PC-3 (cell line): ENCODE results near the gene CHAC1. TPM values are rescaled to one million over a fixed set of nuclear protein-coding genes. Genes with fewer than 3 reads are reported as not detected.

Experiments used
- ATAC-seq: fragments of 200-7000 bp; cut with Tn5 transposase; 2 replicates; pipeline ENCODE4 v1.9.1; 2020; ENCODE audit warnings: mild to moderate bottlenecking, moderate library complexity
- BruUV-seq: library from RNA; stranded (reverse); fragments of 400-500 nt; replicated peaks from 2 replicates; lab custom pipeline; 2021; lab: Mats Ljungman, UMichigan
- CTCF ChIA-PET: fragments of 300-600 bp; sonication (Branson Sonifier 250); formaldehyde crosslinking; loops from one replicate; lab custom pipeline; 2022; ENCODE audit warnings: antibody characterized with exemption; lab: Charles Lee
- POLR2A ChIA-PET: fragments of 300-600 bp; sonication (Branson Sonifier 250); formaldehyde crosslinking; loops from one replicate; lab custom pipeline; 2022; ENCODE audit warnings: antibody characterized with exemption; ENCODE audit not compliant: unreplicated experiment; lab: Charles Lee
- DNase-seq: peaks from one replicate; pipeline ENCODE4 v3.0.0-alpha.2; 2015
- H2AFZ ChIP-seq: fragments of 300-600 bp; sonication (generic); 2 replicates; pipeline ENCODE4 v1.6.0; 2016; ENCODE audit warnings: antibody characterized with exemption, low read length
- H3F3A ChIP-seq: fragments of 300-600 bp; sonication (generic); one replicate; pipeline ENCODE4 v1.6.0; 2017; ENCODE audit warnings: antibody characterized with exemption, low read length, control low read depth, mild to moderate bottlenecking; ENCODE audit not compliant: unreplicated experiment
- H3K27ac ChIP-seq: fragments of 300-600 bp; sonication (generic); 2 replicates; pipeline ENCODE4 v1.5.1; 2016; ENCODE audit warnings: mild to moderate bottlenecking, low read length
- H3K27me3 ChIP-seq: fragments of 300-600 bp; sonication (generic); 2 replicates; pipeline ENCODE4 v1.6.1; 2016; ENCODE audit warnings: low read length, mixed read lengths
- H3K36me3 ChIP-seq: fragments of 300-600 bp; sonication (generic); 2 replicates; pipeline ENCODE4 v1.6.1; 2016; ENCODE audit warnings: low read depth, mixed run types, low read length, mixed read lengths
- H3K4me1 ChIP-seq: fragments of 300-600 bp; sonication (generic); 2 replicates; pipeline ENCODE4 v1.5.1; 2016; ENCODE audit warnings: low read length; ENCODE audit not compliant: insufficient read depth
- H3K4me2 ChIP-seq: fragments of 300-600 bp; sonication (generic); 2 replicates; pipeline ENCODE4 v1.6.0; 2016; ENCODE audit warnings: low read length
- H3K4me3 ChIP-seq: fragments of 300-600 bp; sonication (generic); 2 replicates; pipeline ENCODE4 v1.5.1; 2016; ENCODE audit warnings: mild to moderate bottlenecking, low read length, mixed read lengths
- H3K79me2 ChIP-seq: fragments of 300-600 bp; sonication (generic); 2 replicates; pipeline ENCODE4 v1.6.1; 2017; ENCODE audit warnings: low read length, mixed read lengths
- H3K9ac ChIP-seq: fragments of 300-600 bp; sonication (generic); 2 replicates; pipeline ENCODE4 v1.6.0; 2016; ENCODE audit warnings: mild to moderate bottlenecking, low read length
- H3K9me2 ChIP-seq: fragments of 300-600 bp; sonication (generic); replicated peaks from 2 replicates; pipeline ENCODE4 v1.6.1; 2016; ENCODE audit warnings: mixed run types, low read length, mixed read lengths
- H3K9me3 ChIP-seq: fragments of 300-600 bp; sonication (generic); 2 replicates; pipeline ENCODE4 v1.6.1; 2016; ENCODE audit warnings: low read length, mixed read lengths
- H4K20me1 ChIP-seq: fragments of 300-600 bp; sonication (generic); 2 replicates; pipeline ENCODE4 v1.6.1; 2016; ENCODE audit warnings: low read length, mixed read lengths
- EZH2 ChIP-seq: fragments of 300-600 bp; sonication (generic); IDR thresholded peaks from one replicate; pipeline ENCODE4 v1.6.1; 2017; ENCODE audit warnings: antibody characterized with exemption, mild to moderate bottlenecking, low read length; ENCODE audit not compliant: unreplicated experiment
- EZH2phosphoT487 ChIP-seq: fragments of 300-600 bp; sonication (generic); IDR thresholded peaks from 2 replicates; pipeline ENCODE4 v1.6.1; 2018; ENCODE audit warnings: mild to moderate bottlenecking, antibody characterized with exemption, low read length, borderline replicate concordance
- intact Hi-C: fragments of 100-400 bp; cut with micrococcal nuclease; formaldehyde crosslinking; loops from 2 replicates; pipeline ENCODE4 v1.9.0; 2023
- total RNA-seq: library from RNA; depleted of rRNA; stranded (reverse); fragments of >200 nt; gene quantifications from 2 replicates; pipeline ENCODE4 v1.2.3, GENCODE V29; 2014
- TF ChIP-seq, protein P1 (sequence below): fragments of 300-600 bp; sonication (generic); conservative IDR thresholded peaks from 2 replicates; pipeline ENCODE4 v1.5.1; 2017; ENCODE audit warnings: antibody characterized with exemption, low read depth, mild to moderate bottlenecking, low read length

The CHAC1 gene
- total RNA-seq, 1 experiment from 2014 or later = 13.3 TPM

DNA sequence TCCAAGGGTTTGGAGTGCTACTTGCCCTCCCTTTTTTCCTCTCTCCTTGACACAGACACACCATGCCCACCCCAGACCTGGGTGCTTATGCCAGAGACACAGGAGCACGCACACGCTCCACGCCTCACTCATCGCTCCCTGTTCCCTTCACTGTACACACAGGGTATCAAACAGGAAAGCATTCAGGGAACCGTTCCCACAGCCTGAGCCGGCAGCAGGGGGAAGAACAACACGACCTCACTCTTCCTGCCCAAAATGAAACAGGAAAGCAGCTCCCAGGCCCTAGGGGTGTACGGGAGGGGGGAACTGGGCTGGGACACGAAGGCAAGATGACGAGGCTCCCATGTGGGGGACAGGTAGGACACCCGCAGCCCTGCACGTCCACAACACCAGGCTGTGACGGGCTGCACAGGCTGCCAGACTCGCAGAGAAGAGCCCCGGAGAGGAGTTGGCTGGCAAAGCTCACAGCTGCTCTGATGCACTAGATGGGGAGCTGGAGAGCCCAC is 12.9 kb upstream of the CHAC1 start:
- H3K27ac ChIP-seq = no peak overlapping the region
- POLR2A ChIA-PET = interaction anchor here (1.3 kb wide), 1 partner anchor 34 kb away, joined by 11 read pairs; no protein-coding TSS in a partner anchor

DNA sequence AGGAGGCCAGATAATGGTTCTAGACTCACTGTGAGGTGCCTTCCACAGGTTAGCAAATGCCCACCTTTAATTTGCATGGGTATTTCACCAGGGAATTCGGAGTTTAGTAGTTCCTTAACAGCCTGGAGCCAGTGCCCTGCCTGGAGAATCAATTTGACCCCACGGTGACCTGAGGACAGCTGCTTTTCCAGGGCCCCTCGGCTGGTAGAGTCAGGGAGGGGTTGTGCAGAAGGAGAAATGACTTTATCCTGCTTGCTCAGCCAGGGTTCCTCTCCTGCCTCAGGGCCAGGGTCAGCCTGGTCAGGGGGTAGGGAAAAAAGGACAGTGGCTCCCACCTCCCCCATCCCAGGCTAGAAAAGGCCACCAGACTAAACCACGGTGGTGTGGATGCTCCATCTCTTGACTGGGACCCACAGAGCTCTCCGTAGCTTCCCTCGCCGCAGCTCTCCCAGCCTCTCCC is 12.2 kb upstream of the CHAC1 start:
- intact Hi-C loops = loop anchor here (1.0 to 5.0 kb wide), 2 partner anchors 34 to 77 kb away; no protein-coding TSS in a partner anchor
- H3K4me3 ChIP-seq = peak overlapping the region; percentile 71
- H3K9ac ChIP-seq = peak overlapping the region; percentile 72
- no peaks in the 10 kb centered on the region for H3K27me3 ChIP-seq
- no peaks in the 10 kb centered on the region for H3K79me2 ChIP-seq
- no peaks in the 10 kb centered on the region for H4K20me1 ChIP-seq
- POLR2A ChIA-PET = interaction anchor here (0.6 to 1.3 kb wide), 7 partner anchors 12 to 443 kb away, joined by 3 to 11 read pairs (median 4); no protein-coding TSS in a partner anchor
- peak overlapping the region; percentile 86 for H3K4me2 ChIP-seq
- TF ChIP-seq, protein P1, sequence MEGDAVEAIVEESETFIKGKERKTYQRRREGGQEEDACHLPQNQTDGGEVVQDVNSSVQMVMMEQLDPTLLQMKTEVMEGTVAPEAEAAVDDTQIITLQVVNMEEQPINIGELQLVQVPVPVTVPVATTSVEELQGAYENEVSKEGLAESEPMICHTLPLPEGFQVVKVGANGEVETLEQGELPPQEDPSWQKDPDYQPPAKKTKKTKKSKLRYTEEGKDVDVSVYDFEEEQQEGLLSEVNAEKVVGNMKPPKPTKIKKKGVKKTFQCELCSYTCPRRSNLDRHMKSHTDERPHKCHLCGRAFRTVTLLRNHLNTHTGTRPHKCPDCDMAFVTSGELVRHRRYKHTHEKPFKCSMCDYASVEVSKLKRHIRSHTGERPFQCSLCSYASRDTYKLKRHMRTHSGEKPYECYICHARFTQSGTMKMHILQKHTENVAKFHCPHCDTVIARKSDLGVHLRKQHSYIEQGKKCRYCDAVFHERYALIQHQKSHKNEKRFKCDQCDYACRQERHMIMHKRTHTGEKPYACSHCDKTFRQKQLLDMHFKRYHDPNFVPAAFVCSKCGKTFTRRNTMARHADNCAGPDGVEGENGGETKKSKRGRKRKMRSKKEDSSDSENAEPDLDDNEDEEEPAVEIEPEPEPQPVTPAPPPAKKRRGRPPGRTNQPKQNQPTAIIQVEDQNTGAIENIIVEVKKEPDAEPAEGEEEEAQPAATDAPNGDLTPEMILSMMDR = no peak
- TF ChIP-seq EZH2phosphoT487 (no peak), EZH2 (no peak)
- H3K36me3 ChIP-seq = no peaks in the 10 kb centered on the region
- H2AFZ ChIP-seq = peak overlapping the region; percentile 82
- no peaks in the 10 kb centered on the region for H3K9me2 ChIP-seq
- H3K27ac ChIP-seq = peak overlapping the region; percentile 58
- peaks cover 29% of the 10 kb centered on the region for H3K4me1 ChIP-seq
- no peaks in the 10 kb centered on the region for H3F3A ChIP-seq
- ATAC-seq = no peak
- CTCF ChIA-PET = interaction anchor here (0.5 to 2.2 kb wide), 11 partner anchors 8 to 145 kb away, joined by 3 to 22 read pairs (median 5); partner anchors contain the start of genes CHAC1 and VPS18
- H3K9me3 ChIP-seq = no peaks in the 10 kb centered on the region
- no peak for DNase-seq
- BruUV-seq = TSS peak; percentile 95

More for the DNA sequence above, 12.9 kb upstream of the CHAC1 start:
- H3K79me2 ChIP-seq = no peaks in the 10 kb centered on the region
- intact Hi-C loops = loop anchor here (5.0 kb wide), 1 partner anchor 33 kb away; no protein-coding TSS in a partner anchor
- no peak overlapping the region for H3K4me3 ChIP-seq
- H3F3A ChIP-seq = no peaks in the 10 kb centered on the region
- peaks cover 29% of the 10 kb centered on the region for H3K4me1 ChIP-seq
- H3K9ac ChIP-seq = no peak overlapping the region
- CTCF ChIA-PET = interaction anchor here (2.2 kb wide), 1 partner anchor 34 kb away, joined by 22 read pairs; no protein-coding TSS in a partner anchor
- DNase-seq (no peak), ATAC-seq (no peak)
- no peaks in the 10 kb centered on the region for H4K20me1 ChIP-seq
- TF ChIP-seq EZH2phosphoT487 (no peak), EZH2 (no peak)
- TF ChIP-seq, protein P1 = no peak
- no peak overlapping the region for H3K4me2 ChIP-seq
- no peaks in the 10 kb centered on the region for H3K9me2 ChIP-seq
- H3K27me3 ChIP-seq = no peaks in the 10 kb centered on the region
- no TSS peak for BruUV-seq
- no peak overlapping the region for H2AFZ ChIP-seq
- no peaks in the 10 kb centered on the region for H3K36me3 ChIP-seq
- no peaks in the 10 kb centered on the region for H3K9me3 ChIP-seq
